HepG2 (cell line): ENCODE measurements around the gene CGREF1. TPM values are rescaled to one million over a fixed set of nuclear protein-coding genes. Genes with fewer than 3 reads are reported as not detected.

Experiments used
- BRD4 ChIP-seq: sonication (generic); formaldehyde crosslinking; IDR thresholded peaks from 2 replicates; pipeline ENCODE4 v1.4.0; 2020; ENCODE audit warnings: missing genetic modification reagents
- CBX1 ChIP-seq: IDR thresholded peaks from one replicate; pipeline ENCODE4 v1.6.1; 2016; ENCODE audit warnings: antibody characterized with exemption, low read depth
- GABPA ChIP-seq, 2 experiments: IDR thresholded peaks; 2 replicates each; pipeline ENCODE4 v1.6.1; 2011 to 2016; ENCODE audit warnings: low read depth in 2 of 2, low read length in 1 of 2, missing biosample characterization in 1 of 2, missing genetic modification characterization in 1 of 2
- GATA4 ChIP-seq: sonication (generic); IDR thresholded peaks from 2 replicates; pipeline ENCODE4 v1.6.1; 2016; ENCODE audit warnings: antibody characterized with exemption, low read depth, borderline replicate concordance
- HNRNPL ChIP-seq: fragments of 200-400 bp; formaldehyde crosslinking; IDR thresholded peaks from 2 replicates; pipeline ENCODE4 v1.6.1; 2017; ENCODE audit warnings: mild to moderate bottlenecking, low read depth, low read length
- RFX1 ChIP-seq: fragments of 450-650 bp; IDR thresholded peaks from 2 replicates; pipeline ENCODE4 v1.6.1; 2017
- RFX5 ChIP-seq: IDR thresholded peaks from 2 replicates; pipeline ENCODE4 v1.6.1; 2011; ENCODE audit warnings: low read depth, low read length, improper control_type of control experiment
- SIX4 ChIP-seq: sonication (generic); formaldehyde crosslinking; IDR thresholded peaks from 2 replicates; pipeline ENCODE4 v1.4.0; 2020; ENCODE audit warnings: missing genetic modification reagents
- ZNF10 ChIP-seq: sonication (generic); formaldehyde crosslinking; IDR thresholded peaks from 2 replicates; pipeline ENCODE4 v1.4.0; 2020; ENCODE audit warnings: mild to moderate bottlenecking, low read depth, missing genetic modification reagents, borderline replicate concordance
- ZNF337 ChIP-seq: sonication (generic); formaldehyde crosslinking; IDR thresholded peaks from 2 replicates; pipeline ENCODE4 v1.5.1; 2020; ENCODE audit warnings: missing genetic modification reagents, low read depth, mild to moderate bottlenecking, borderline replicate concordance
- ZNF567 ChIP-seq: sonication (generic); formaldehyde crosslinking; IDR thresholded peaks from 2 replicates; pipeline ENCODE4 v1.8.1; 2023; ENCODE audit warnings: mild to moderate bottlenecking, missing genetic modification reagents, borderline replicate concordance
- ZNF703 ChIP-seq: sonication (generic); formaldehyde crosslinking; IDR thresholded peaks from 2 replicates; pipeline ENCODE4 v1.5.1; 2020; ENCODE audit warnings: missing genetic modification reagents, mild to moderate bottlenecking, moderate library complexity, borderline replicate concordance
- ZNF713 ChIP-seq: sonication (generic); formaldehyde crosslinking; IDR thresholded peaks from 2 replicates; pipeline ENCODE4 v1.4.0; 2020; ENCODE audit warnings: mild to moderate bottlenecking, missing genetic modification reagents
- ZNF720 ChIP-seq: sonication (generic); formaldehyde crosslinking; IDR thresholded peaks from 2 replicates; pipeline ENCODE4 v1.4.0; 2020; ENCODE audit warnings: missing genetic modification reagents
- ZNF883 ChIP-seq: sonication (generic); formaldehyde crosslinking; IDR thresholded peaks from 2 replicates; pipeline ENCODE4 v1.5.1; 2020; ENCODE audit warnings: mild to moderate bottlenecking, missing genetic modification reagents; ENCODE audit errors: not compliant biosample characterization
- ZSCAN30 ChIP-seq: sonication (generic); formaldehyde crosslinking; IDR thresholded peaks from 2 replicates; pipeline ENCODE4 v1.5.0; 2020; ENCODE audit warnings: mild to moderate bottlenecking, missing genetic modification reagents
- polyA plus RNA-seq, 8 experiments: library from polyadenylated mRNA; depleted of rRNA in 3 of 8; stranded (reverse) in 7 of 8; unstranded in 1 of 8; fragments of >200 nt; fragmentation: Illumina TruSeq in 4 of 8; extraction: Trizol in 4 of 8; gene quantifications; 2 replicates each; pipeline versions ENCODE4 v1.2.1 to v1.2.3, GENCODE V29; 2011 to 2016; ENCODE audit warnings: low read depth in 4 of 8, missing spikeins in 1 of 8, mixed read lengths in 1 of 8; ENCODE audit not compliant: insufficient read depth in 1 of 8
- total RNA-seq, 5 experiments: library from RNA; depleted of rRNA; stranded (reverse); fragments of >200 nt; fragmentation: Illumina TruSeq; extraction: Trizol; gene quantifications; 2 replicates each; pipeline ENCODE4 v1.2.3, GENCODE V29; 2016; ENCODE audit warnings: low read depth in 1 of 5
- TF ChIP-seq, protein P1 (sequence below): sonication (generic); formaldehyde crosslinking; IDR thresholded peaks from 2 replicates; pipeline ENCODE4 v1.4.0; 2020; ENCODE audit warnings: missing genetic modification reagents, borderline replicate concordance
- TF ChIP-seq, protein P2 (sequence below): IDR thresholded peaks from 2 replicates; pipeline ENCODE4 v1.6.1; 2016
- TF ChIP-seq, protein P3 (sequence below): IDR thresholded peaks from 2 replicates; pipeline ENCODE4 v1.6.1; 2016; ENCODE audit warnings: missing biosample characterization, missing genetic modification reagents, low read depth
- TF ChIP-seq, protein P4 (sequence below): sonication (generic); formaldehyde crosslinking; IDR thresholded peaks from 2 replicates; pipeline ENCODE4 v1.4.0; 2020; ENCODE audit warnings: missing genetic modification reagents

Gene CGREF1
- total and polyA plus RNA-seq, 2 of the 13 experiments (the other 11 are each of a cell fraction or from before 2014, with no cell fraction given) = 13.9 to 23.4 TPM

DNA sequence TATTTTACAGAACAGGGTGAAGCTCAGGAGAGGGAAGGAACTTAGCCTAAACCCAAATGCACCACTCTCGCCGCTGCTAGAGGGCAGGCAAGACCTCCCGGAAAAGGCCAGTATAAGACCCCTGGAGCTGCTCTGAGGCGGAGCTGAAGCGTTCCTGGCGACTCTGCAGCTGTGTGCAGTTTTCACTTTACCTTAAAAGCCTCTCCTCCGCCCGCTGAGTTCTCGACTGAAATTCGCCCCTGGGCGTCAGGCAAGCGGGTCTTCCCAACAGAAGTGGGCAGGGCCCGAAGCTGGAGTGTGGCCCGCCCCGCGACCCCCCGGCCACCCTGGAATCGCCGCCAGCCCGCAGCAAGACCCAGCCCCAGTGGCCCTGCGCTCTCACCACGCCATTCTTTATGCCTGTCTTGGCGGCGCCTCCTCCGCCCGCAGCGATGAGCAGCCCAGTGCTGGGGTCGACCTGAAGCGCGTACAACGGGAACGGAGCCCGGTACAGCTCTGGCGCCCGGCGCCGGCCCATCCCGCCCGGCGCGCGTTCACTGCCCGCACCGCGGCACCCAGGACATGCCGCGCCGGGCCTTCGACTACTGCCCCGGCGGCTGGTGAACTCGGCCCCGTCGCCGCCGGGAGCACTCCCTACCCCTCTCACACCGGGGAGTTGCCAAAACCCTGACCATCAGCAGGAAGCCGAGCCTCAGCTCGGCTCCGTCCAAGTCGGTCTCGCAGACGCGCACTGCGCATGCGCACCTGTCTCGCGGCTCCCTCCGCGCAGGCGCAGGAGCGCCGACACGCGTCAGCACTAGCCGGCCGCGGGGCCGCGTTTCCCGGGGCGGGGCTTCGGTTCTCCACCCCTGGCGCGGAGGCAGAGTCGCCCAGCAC lies 15.2 kb upstream of the CGREF1 start, which contains the start of gene PREB (continued):
- TF ChIP-seq, protein P1, sequence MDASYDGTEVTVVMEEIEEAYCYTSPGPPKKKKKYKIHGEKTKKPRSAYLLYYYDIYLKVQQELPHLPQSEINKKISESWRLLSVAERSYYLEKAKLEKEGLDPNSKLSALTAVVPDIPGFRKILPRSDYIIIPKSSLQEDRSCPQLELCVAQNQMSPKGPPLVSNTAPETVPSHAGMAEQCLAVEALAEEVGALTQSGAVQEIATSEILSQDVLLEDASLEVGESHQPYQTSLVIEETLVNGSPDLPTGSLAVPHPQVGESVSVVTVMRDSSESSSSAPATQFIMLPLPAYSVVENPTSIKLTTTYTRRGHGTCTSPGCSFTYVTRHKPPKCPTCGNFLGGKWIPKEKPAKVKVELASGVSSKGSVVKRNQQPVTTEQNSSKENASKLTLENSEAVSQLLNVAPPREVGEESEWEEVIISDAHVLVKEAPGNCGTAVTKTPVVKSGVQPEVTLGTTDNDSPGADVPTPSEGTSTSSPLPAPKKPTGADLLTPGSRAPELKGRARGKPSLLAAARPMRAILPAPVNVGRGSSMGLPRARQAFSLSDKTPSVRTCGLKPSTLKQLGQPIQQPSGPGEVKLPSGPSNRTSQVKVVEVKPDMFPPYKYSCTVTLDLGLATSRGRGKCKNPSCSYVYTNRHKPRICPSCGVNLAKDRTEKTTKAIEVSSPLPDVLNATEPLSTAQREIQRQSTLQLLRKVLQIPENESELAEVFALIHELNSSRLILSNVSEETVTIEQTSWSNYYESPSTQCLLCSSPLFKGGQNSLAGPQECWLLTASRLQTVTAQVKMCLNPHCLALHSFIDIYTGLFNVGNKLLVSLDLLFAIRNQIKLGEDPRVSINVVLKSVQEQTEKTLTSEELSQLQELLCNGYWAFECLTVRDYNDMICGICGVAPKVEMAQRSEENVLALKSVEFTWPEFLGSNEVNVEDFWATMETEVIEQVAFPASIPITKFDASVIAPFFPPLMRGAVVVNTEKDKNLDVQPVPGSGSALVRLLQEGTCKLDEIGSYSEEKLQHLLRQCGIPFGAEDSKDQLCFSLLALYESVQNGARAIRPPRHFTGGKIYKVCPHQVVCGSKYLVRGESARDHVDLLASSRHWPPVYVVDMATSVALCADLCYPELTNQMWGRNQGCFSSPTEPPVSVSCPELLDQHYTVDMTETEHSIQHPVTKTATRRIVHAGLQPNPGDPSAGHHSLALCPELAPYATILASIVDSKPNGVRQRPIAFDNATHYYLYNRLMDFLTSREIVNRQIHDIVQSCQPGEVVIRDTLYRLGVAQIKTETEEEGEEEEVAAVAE (CRISPR knock-in tag) = no peak
- TF ChIP-seq HNRNPL (no peak), RFX5 (peak; percentile 27; the same call in 1 of the 2 replicates), ZSCAN30 (no peak; the same call in 1 of the 2 replicates), GATA4 (peak; percentile 59; the same call in 1 of the 2 replicates), ZNF10 (CRISPR knock-in tag) (no peak), GABPA (IDR thresholded peaks at IDR 0.05; ENCODE audit: low read depth, low read length) (no peak), GABPA (CRISPR knock-in tag; IDR thresholded peaks at IDR 0.05; ENCODE audit: low read depth) (no peak), RFX1 (no peak), BRD4 (0 out of 2 replicates have a peak, but pooled peaks have one; percentile 83), ZNF713 (0 out of 2 replicates have a peak, but pooled peaks have one; percentile 66), ZNF337 (no peak), ZNF883 (CRISPR knock-in tag) (peak; percentile 82), SIX4 (CRISPR knock-in tag) (no peak), ZNF567 (CRISPR knock-in tag) (no peak), CBX1 (no peak), ZNF720 (no peak), ZNF703 (CRISPR knock-in tag) (no peak)
- TF ChIP-seq, protein P2, sequence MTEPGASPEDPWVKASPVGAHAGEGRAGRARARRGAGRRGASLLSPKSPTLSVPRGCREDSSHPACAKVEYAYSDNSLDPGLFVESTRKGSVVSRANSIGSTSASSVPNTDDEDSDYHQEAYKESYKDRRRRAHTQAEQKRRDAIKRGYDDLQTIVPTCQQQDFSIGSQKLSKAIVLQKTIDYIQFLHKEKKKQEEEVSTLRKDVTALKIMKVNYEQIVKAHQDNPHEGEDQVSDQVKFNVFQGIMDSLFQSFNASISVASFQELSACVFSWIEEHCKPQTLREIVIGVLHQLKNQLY (CRISPR knock-in tag) = no peak
- TF ChIP-seq, protein P3, sequence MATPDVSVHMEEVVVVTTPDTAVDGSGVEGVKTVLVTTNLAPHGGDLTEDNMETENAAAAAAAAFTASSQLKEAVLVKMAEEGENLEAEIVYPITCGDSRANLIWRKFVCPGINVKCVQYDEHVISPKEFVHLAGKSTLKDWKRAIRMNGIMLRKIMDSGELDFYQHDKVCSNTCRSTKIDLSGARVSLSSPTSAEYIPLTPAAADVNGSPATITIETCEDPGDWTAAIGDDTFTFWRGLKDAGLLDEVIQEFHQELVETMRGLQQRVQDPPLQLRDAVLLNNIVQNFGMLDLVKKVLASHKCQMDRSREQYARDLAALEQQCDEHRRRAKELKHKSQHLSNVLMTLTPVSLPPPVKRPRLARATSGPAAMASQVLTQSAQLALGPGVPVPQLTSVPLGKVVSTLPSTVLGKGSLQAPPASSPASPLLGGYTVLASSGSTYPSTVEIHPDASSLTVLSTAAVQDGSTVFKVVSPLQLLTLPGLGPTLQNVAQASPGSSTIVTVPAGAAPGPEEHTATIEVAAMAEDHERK = no peak
- TF ChIP-seq, protein P4, sequence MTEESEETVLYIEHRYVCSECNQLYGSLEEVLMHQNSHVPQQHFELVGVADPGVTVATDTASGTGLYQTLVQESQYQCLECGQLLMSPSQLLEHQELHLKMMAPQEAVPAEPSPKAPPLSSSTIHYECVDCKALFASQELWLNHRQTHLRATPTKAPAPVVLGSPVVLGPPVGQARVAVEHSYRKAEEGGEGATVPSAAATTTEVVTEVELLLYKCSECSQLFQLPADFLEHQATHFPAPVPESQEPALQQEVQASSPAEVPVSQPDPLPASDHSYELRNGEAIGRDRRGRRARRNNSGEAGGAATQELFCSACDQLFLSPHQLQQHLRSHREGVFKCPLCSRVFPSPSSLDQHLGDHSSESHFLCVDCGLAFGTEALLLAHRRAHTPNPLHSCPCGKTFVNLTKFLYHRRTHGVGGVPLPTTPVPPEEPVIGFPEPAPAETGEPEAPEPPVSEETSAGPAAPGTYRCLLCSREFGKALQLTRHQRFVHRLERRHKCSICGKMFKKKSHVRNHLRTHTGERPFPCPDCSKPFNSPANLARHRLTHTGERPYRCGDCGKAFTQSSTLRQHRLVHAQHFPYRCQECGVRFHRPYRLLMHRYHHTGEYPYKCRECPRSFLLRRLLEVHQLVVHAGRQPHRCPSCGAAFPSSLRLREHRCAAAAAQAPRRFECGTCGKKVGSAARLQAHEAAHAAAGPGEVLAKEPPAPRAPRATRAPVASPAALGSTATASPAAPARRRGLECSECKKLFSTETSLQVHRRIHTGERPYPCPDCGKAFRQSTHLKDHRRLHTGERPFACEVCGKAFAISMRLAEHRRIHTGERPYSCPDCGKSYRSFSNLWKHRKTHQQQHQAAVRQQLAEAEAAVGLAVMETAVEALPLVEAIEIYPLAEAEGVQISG (CRISPR knock-in tag) = peak; percentile 74
